ENCODE data around the gene ARFGEF2. TPM values are rescaled to one million over a fixed set of nuclear protein-coding genes. Genes with fewer than 3 reads are reported as not detected.

The ARFGEF2 gene
- total RNA-seq, 1 experiment from 2014 or later = 37.9 TPM

DNA sequence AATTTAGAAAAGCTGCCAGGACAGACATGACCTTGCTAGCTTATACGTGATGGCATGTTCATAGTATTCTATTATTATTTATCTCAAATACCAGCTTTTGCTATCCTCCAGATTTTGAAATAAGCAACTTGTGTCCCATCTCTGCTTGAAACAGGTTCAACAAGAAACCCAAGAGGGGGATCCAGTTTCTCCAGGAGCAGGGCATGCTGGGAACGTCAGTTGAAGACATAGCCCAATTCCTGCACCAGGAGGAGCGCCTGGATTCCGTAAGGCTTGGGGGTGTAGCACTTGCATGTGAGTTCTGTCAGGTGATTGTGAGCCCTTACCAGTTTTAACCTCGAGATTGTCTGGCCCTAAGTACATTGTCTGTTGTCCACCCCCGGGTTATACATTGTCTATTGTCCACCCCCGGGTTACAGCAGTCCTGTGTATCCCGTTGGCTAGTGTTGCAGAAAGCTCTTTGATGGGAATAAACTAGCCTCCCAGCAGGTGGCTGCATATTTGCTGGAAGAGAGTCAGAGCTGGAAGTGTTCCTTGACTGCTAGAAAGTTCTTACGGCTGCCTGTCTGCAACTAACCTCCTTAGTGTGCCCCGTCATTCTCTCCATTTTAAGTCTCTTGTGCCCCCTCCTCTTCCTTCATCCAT is 63.2 kb downstream of the ARFGEF2 start:
- no peaks in the 10 kb centered on the region for H3K9me3 ChIP-seq (ENCODE audit: low read length)
- no peak for DNase-seq
- no peaks in the 10 kb centered on the region for H4K20me1 ChIP-seq (ENCODE audit: insufficient read depth, low read depth, low read length)
- no peaks in the 10 kb centered on the region for H3K9me2 ChIP-seq (replicated peaks; ENCODE audit: insufficient read depth, low read length)
- H3K4me3 ChIP-seq (ENCODE audit: low read length) = no peak overlapping the region
- no peak overlapping the region for H3K4me2 ChIP-seq (ENCODE audit: low read depth, low read length, poor library complexity, severe bottlenecking)
- no peaks in the 10 kb centered on the region for H3K27me3 ChIP-seq (ENCODE audit: low read length)
- H3K9ac ChIP-seq (ENCODE audit: low read length) = no peak overlapping the region
- no peaks in the 10 kb centered on the region for H3K79me2 ChIP-seq (ENCODE audit: low read length)
- H3K4me1 ChIP-seq (ENCODE audit: low read length) = no peaks in the 10 kb centered on the region
- peaks cover 30% of the 10 kb centered on the region; the same call in 1 of the 2 replicates for H3K36me3 ChIP-seq (ENCODE audit: insufficient read depth, low read length)
- no peak overlapping the region for H3K27ac ChIP-seq (ENCODE audit: low read length)
- H2AFZ ChIP-seq (ENCODE audit: low read length) = no peak overlapping the region

DNA sequence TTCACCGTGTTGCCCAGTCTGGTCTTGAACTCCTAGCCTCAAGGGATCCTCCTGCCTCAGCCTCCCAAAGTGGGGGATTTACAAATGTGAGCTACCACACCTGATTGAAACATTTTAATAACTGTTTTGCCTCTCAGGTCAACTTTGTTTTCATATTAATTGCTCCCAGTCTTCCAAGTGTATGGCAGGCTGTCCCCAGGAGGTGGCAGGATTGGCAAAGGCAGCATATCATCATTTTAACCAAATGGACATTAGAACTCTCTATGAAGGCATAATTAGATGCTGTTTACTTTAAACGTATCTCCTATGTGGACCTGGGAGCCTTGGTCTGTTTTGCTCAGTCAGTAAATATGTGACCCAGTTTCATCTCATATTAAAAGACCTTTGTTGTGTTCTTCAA is 65.4 kb downstream of the ARFGEF2 start:
- no peaks in the 10 kb centered on the region for H3K27me3 ChIP-seq (ENCODE audit: low read length)
- H3K27ac ChIP-seq (ENCODE audit: low read length) = no peak overlapping the region
- H3K79me2 ChIP-seq (ENCODE audit: low read length) = no peaks in the 10 kb centered on the region
- H3K4me3 ChIP-seq (ENCODE audit: low read length) = no peak overlapping the region
- H3K9ac ChIP-seq (ENCODE audit: low read length) = no peak overlapping the region
- H4K20me1 ChIP-seq (ENCODE audit: insufficient read depth, low read depth, low read length) = no peaks in the 10 kb centered on the region
- no peaks in the 10 kb centered on the region for H3K9me3 ChIP-seq (ENCODE audit: low read length)
- peak; percentile 60 for DNase-seq
- no peak overlapping the region for H3K4me2 ChIP-seq (ENCODE audit: low read depth, low read length, poor library complexity, severe bottlenecking)
- peaks cover 44% of the 10 kb centered on the region; the same call in 1 of the 2 replicates for H3K36me3 ChIP-seq (ENCODE audit: insufficient read depth, low read length)
- no peaks in the 10 kb centered on the region for H3K9me2 ChIP-seq (replicated peaks; ENCODE audit: insufficient read depth, low read length)
- H3K4me1 ChIP-seq (ENCODE audit: low read length) = no peaks in the 10 kb centered on the region
- H2AFZ ChIP-seq (ENCODE audit: low read length) = no peak overlapping the region

DNA sequence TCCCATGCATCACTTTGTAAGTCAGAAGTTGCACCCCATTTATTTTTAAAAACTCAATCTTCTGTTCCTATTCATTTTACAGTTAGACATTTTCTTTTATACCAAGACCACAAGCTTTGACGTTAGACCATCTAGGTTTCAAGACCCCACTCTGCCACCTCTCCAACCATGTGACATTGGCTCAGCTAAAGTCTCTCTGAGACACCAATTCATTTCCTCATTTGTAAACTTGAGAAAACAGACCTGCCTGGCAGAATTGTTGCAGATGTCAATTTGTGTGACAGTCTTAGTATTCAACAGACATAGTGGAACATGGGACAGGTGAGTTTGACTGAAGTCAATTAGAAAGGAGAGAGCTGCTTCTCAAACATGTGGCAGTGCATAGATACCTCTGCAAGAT is 69.0 kb downstream of the ARFGEF2 start:
- H3K4me2 ChIP-seq (ENCODE audit: low read depth, low read length, poor library complexity, severe bottlenecking) = no peak overlapping the region
- no peak overlapping the region for H3K4me3 ChIP-seq (ENCODE audit: low read length)
- no peak overlapping the region for H2AFZ ChIP-seq (ENCODE audit: low read length)
- H3K27me3 ChIP-seq (ENCODE audit: low read length) = no peaks in the 10 kb centered on the region
- no peaks in the 10 kb centered on the region for H3K79me2 ChIP-seq (ENCODE audit: low read length)
- no peaks in the 10 kb centered on the region for H3K9me3 ChIP-seq (ENCODE audit: low read length)
- DNase-seq = no peak
- H3K27ac ChIP-seq (ENCODE audit: low read length) = no peak overlapping the region
- H3K4me1 ChIP-seq (ENCODE audit: low read length) = no peaks in the 10 kb centered on the region
- no peaks in the 10 kb centered on the region for H4K20me1 ChIP-seq (ENCODE audit: insufficient read depth, low read depth, low read length)
- peaks cover 44% of the 10 kb centered on the region for H3K36me3 ChIP-seq (ENCODE audit: insufficient read depth, low read length)
- no peak overlapping the region for H3K9ac ChIP-seq (ENCODE audit: low read length)
- no peaks in the 10 kb centered on the region for H3K9me2 ChIP-seq (replicated peaks; ENCODE audit: insufficient read depth, low read length)

DNA sequence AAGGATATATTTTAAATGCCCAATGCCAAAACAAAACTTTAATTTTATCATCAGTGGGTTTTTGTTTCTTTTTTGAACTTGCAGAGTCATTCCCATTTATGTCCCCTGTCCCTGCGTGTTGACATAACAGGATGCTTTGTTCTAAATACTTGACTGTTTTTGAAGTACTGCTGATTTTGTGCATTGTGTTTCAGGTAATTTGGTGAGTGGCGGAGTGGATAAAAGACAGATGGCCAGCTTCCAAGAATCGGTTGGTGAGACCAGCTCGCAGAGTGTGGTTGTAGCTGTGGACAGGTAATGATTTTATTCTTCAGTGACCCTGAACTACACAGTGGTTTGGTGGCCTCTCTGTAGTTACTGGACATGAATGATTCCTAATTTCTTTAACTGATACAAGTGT is 74.1 kb downstream of the ARFGEF2 start:
- H3K27me3 ChIP-seq (ENCODE audit: low read length) = no peaks in the 10 kb centered on the region
- no peaks in the 10 kb centered on the region for H4K20me1 ChIP-seq (ENCODE audit: insufficient read depth, low read depth, low read length)
- H3K9me2 ChIP-seq (replicated peaks; ENCODE audit: insufficient read depth, low read length) = no peaks in the 10 kb centered on the region

DNA sequence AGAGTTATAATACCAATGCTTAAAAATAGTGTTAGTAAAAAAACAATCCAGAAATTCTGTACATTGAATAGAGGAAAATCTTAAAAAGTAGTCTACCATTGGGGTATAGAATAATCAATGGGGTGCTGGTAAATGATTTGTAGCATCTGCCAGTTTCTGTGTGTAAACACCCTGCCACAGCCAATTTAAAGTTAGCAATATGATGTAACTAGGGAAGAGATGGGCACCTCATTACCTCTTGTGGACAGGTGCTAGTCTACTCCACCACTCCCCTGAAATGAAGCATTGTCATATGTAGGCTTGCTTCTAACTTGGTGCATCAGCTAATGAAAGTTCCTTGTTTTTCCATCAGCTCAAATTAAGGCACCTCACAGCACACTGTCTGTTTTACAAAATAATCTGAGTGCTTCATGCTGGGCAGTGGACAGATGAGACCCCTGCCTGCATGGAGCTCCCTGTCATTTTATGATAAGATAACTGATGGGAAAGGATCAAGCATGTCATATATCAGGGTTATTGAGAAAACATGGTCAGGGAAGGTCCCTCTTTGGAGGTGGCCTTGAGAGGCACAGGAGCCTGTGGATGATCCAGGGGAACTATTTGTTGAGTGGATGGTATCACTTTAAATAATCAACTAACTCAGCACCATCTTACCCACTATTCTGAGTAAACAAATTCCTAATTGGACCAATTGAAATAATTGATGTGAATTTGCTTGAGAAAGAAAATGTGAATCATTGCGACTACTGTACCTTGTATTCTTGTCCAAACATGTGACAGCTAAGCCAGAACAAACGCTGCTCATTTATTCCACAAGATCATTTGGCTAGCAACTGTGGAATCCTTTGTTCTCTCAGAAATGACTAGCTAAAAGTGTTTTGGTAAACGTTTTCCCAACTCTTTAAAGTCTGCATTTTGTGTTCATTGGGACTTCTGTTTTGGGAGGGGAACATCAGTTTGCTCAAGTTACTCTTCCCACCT is 78.7 kb downstream of the ARFGEF2 start:
- no peak for DNase-seq
- H3K36me3 ChIP-seq (ENCODE audit: insufficient read depth, low read length) = peaks cover 32% of the 10 kb centered on the region; the same call in 1 of the 2 replicates
- H3K9ac ChIP-seq (ENCODE audit: low read length) = no peak overlapping the region
- H3K27me3 ChIP-seq (ENCODE audit: low read length) = no peaks in the 10 kb centered on the region
- no peaks in the 10 kb centered on the region for H4K20me1 ChIP-seq (ENCODE audit: insufficient read depth, low read depth, low read length)
- H3K4me2 ChIP-seq (ENCODE audit: low read depth, low read length, poor library complexity, severe bottlenecking) = no peak overlapping the region
- no peaks in the 10 kb centered on the region for H3K9me2 ChIP-seq (replicated peaks; ENCODE audit: insufficient read depth, low read length)
- H3K27ac ChIP-seq (ENCODE audit: low read length) = no peak overlapping the region
- H3K9me3 ChIP-seq (ENCODE audit: low read length) = no peaks in the 10 kb centered on the region
- H3K4me3 ChIP-seq (ENCODE audit: low read length) = no peak overlapping the region
- no peaks in the 10 kb centered on the region for H3K79me2 ChIP-seq (ENCODE audit: low read length)
- H3K4me1 ChIP-seq (ENCODE audit: low read length) = no peaks in the 10 kb centered on the region
- no peak overlapping the region for H2AFZ ChIP-seq (ENCODE audit: low read length)

More for the DNA sequence above, 74.1 kb downstream of the ARFGEF2 start:
- H3K9me3 ChIP-seq (ENCODE audit: low read length) = no peaks in the 10 kb centered on the region
- H3K4me2 ChIP-seq (ENCODE audit: low read depth, low read length, poor library complexity, severe bottlenecking) = no peak overlapping the region
- DNase-seq = no peak
- no peak overlapping the region for H3K27ac ChIP-seq (ENCODE audit: low read length)
- no peak overlapping the region for H3K4me3 ChIP-seq (ENCODE audit: low read length)
- H2AFZ ChIP-seq (ENCODE audit: low read length) = no peak overlapping the region
- no peaks in the 10 kb centered on the region for H3K4me1 ChIP-seq (ENCODE audit: low read length)
- peaks cover 44% of the 10 kb centered on the region for H3K36me3 ChIP-seq (ENCODE audit: insufficient read depth, low read length)
- no peak overlapping the region for H3K9ac ChIP-seq (ENCODE audit: low read length)
- no peaks in the 10 kb centered on the region for H3K79me2 ChIP-seq (ENCODE audit: low read length)

- peaks cover 25% of the 10 kb centered on the region; the same call in 1 of the 2 replicates for H3K36me3 ChIP-seq (ENCODE audit: insufficient read depth, low read length)
- no peak overlapping the region for H2AFZ ChIP-seq (ENCODE audit: low read length)
- no peaks in the 10 kb centered on the region for H3K9me3 ChIP-seq (ENCODE audit: low read length)
- no peaks in the 10 kb centered on the region for H4K20me1 ChIP-seq (ENCODE audit: insufficient read depth, low read depth, low read length)
- no peak overlapping the region for H3K9ac ChIP-seq (ENCODE audit: low read length)
- H3K79me2 ChIP-seq (ENCODE audit: low read length) = no peaks in the 10 kb centered on the region
- H3K27me3 ChIP-seq (ENCODE audit: low read length) = no peaks in the 10 kb centered on the region
- H3K4me2 ChIP-seq (ENCODE audit: low read depth, low read length, poor library complexity, severe bottlenecking) = no peak overlapping the region
- H3K4me1 ChIP-seq (ENCODE audit: low read length) = no peaks in the 10 kb centered on the region
- no peak overlapping the region for H3K4me3 ChIP-seq (ENCODE audit: low read length)
- no peak overlapping the region for H3K27ac ChIP-seq (ENCODE audit: low read length)
- no peaks in the 10 kb centered on the region for H3K9me2 ChIP-seq (replicated peaks; ENCODE audit: insufficient read depth, low read length)
- no peak for DNase-seq
Observed at GRCh38 chr20:49001741-49002140, 80.2 kb downstream of the ARFGEF2 start.

DNA sequence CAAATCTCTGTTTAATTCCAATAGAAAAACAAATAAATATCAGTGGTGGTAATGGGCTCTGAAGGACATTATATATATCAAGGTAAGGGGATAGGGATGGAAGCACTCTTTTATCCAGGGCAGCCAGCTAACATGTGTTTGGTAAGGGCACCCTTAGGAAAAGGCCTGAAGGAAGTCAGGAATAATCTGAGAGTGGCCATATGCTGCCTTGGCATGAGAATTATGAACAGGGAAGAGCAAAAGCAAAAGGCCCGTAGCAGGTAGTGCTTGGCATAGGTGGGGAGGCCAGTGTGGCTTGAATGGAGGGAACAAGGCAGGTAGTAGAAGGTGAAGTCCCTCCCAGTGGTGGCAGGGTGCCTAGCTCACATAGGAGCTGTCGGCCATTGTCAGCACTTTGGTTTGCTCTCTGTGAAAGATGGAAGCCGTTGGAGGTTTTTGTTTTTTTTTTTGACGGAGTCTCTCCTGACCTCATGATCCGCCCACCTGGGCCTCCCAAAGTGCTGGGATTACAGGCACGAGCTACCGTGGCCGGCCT is 85.0 kb downstream of the ARFGEF2 start:
- Histone ChIP-seq H3K4me2 (ENCODE audit: low read depth, low read length, poor library complexity, severe bottlenecking) (no peak overlapping the region), H3K4me3 (ENCODE audit: low read length) (no peak overlapping the region), H3K4me1 (ENCODE audit: low read length) (no peaks in the 10 kb centered on the region), H3K27ac (ENCODE audit: low read length) (no peak overlapping the region), H3K36me3 (ENCODE audit: insufficient read depth, low read length) (peaks cover 23% of the 10 kb centered on the region; the same call in 1 of the 2 replicates), H4K20me1 (ENCODE audit: insufficient read depth, low read depth, low read length) (no peaks in the 10 kb centered on the region), H3K9me3 (ENCODE audit: low read length) (no peaks in the 10 kb centered on the region), H3K27me3 (ENCODE audit: low read length) (no peaks in the 10 kb centered on the region), H3K9ac (ENCODE audit: low read length) (no peak overlapping the region), H3K9me2 (replicated peaks; ENCODE audit: insufficient read depth, low read length) (no peaks in the 10 kb centered on the region), H2AFZ (ENCODE audit: low read length) (no peak overlapping the region), H3K79me2 (ENCODE audit: low read length) (no peaks in the 10 kb centered on the region)
- DNase-seq = no peak
